Thyroid gland (tissue), 4 donors: ENCODE measurements around the gene NUP37.

ENCODE experiments used
- CTCF ChIP-seq, 6 experiments: fragments of 200-600 bp in 3 of 6; fragments of 450-650 bp in 3 of 6; sonication (generic) in 3 of 6; IDR thresholded peaks; one replicate each; pipeline ENCODE4 v1.5.1; 2016 to 2019; ENCODE audit warnings: antibody characterized with exemption in 6 of 6, mild to moderate bottlenecking in 2 of 6, inconsistent platforms in 1 of 6, moderate library complexity in 1 of 6
- POLR2A ChIP-seq, 2 donors: fragments of 450-650 bp; IDR thresholded peaks; one replicate each; pipeline ENCODE4 v1.6.1; 2017; ENCODE audit warnings: antibody characterized with exemption in 2 of 2, mild to moderate bottlenecking in 2 of 2, moderate library complexity in 1 of 2

- no peak for TF ChIP-seq CTCF (IDR thresholded peaks at IDR 0.05)
- TF ChIP-seq POLR2A (IDR thresholded peaks at IDR 0.05), result no peak
These were observed 67.5 kb downstream of the NUP37 start for GRCh38 chr12:102052192-102053061.
